HG03565 (cell line): Measurements from ENCODE around the gene OPCML.

Experiments
- ATAC-seq: cut with Tn5 transposase; IDR thresholded peaks from one replicate; pipeline ENCODE4 v1.9.1; 2021; ENCODE audit warnings: mild to moderate bottlenecking, moderate library complexity; ENCODE audit not compliant: unreplicated experiment

Gene OPCML

GRCh38 chr11:133503776-133504175 lies 28.5 kb downstream of the OPCML start:
- no peak for ATAC-seq

DNA sequence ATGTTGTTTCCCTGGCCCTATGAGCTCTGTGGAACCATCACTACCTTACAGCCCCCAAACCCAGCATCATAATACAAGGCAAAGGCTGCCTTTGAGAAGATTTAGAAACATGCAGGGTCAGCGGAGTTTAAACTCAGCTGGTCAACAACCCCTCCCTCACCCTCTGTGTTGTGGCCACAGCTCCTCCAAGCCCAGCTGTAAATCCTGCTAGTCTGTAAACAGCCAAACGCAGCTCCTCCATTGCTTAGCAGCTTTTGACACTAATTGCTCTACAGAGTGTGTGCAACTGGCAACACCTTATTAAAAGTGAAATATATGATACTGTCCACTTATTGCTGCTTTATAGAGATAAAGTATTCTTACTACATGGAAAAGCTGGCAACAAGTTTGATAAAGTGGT lies 29.1 kb downstream of the OPCML start:
- ATAC-seq = no peak

DNA sequence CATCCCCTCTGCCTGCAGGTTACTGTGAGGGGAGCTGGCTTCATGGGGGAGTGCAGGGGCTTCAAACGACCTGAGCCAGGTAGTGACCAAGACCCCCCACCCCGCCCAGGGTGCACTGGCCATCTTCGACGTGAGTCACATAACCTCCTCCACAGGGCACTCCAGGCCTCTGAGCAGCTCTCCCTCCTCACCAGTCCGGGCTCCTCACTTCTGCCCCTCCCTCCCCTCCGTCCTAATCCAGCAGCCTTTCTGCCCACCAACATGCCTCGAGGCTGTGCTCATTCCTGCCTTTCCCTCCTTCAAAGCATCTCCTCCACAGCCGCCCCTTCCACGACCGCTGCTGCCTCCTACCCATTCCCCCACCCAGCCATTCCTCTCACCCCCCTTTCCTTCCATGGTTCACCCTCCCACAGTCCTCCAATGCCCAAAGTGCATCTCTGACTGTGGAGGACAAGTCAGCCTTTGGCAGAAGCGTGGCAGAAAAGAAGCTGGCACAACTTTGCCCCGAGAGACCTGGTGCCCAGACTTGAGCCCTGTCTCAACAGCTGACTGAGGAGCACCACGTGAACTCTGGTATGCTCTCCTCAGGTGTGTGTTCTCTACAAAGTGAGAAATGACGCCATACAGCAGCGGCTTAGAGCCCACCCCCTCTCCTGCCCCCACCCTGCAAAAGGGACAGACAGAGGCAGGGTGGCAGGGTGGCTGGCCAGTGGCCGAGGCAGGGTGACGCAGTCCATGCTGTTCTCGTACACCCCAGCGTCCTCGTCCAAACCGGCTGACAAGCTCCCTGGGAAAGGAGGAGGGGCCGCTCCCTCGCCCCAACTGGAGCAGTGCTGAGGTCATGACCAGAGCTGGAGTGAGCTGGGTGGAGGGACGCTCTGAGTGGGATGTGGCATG lies 30.4 kb downstream of the OPCML start:
- no peak for ATAC-seq

DNA sequence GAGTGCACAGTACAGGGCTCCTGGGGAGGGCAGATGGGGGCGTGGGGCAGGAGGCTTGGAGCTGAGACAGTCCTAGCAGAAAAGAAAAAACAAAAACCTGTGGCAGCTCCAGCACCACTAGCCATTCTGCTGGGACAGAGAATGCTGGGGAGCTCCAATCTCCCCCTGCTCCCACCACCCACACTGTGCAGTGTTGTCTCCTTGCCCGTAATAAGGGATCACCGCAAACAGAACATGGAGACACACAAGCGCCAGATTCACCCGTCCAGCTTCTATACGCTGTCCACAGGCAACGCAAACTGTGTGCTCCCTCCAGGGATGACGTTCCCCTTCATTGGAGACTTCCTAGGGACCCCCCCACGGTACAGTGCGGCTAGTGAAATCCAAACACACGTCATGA lies 31.4 kb downstream of the OPCML start:
- ATAC-seq = no peak

DNA sequence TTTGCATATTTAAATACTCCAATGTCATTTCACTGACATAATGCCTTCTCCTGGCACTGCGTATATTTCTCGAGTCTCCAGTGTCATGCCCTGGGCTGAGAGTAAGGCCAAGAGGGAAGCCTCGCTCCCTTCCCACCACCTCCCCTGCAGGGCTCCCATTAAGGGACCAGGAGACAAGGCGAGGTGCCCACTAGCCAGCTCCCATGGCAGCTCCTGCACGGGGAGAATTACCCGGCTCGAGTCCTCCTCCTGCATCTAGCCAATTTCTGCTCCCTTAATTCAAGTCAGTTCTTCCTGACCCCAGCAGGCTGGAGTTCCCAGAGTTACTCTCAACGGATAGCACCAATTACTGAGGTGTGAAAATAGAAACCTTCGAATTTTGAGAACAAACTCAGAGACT lies 31.9 kb downstream of the OPCML start:
- ATAC-seq = no peak

GRCh38 chr11:133498969-133499368 lies 33.3 kb downstream of the OPCML start:
- no peak for ATAC-seq

- no peak for ATAC-seq
These were observed 34.7 kb downstream of the OPCML start for GRCh38 chr11:133497477-133498140.

DNA sequence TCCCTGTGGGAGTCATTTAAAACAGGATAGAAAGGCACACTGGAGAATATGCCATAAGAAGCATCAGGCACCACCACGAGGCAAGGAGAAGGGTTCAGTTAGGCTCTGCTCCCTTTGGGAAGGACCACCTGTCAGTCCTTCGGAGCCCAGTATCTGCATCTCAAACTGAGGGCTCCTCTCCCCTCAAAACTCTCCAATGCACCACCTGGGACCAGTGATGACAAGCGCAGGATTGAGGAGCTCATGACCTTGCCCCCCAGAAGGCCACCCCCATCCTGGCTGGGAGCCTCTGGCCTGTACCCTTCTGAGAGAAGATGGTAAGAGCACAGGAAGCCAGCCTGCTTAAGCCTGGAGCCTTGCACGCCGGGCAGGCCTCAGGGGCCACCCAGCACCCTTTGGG lies 39.4 kb downstream of the OPCML start:
- no peak for ATAC-seq

DNA sequence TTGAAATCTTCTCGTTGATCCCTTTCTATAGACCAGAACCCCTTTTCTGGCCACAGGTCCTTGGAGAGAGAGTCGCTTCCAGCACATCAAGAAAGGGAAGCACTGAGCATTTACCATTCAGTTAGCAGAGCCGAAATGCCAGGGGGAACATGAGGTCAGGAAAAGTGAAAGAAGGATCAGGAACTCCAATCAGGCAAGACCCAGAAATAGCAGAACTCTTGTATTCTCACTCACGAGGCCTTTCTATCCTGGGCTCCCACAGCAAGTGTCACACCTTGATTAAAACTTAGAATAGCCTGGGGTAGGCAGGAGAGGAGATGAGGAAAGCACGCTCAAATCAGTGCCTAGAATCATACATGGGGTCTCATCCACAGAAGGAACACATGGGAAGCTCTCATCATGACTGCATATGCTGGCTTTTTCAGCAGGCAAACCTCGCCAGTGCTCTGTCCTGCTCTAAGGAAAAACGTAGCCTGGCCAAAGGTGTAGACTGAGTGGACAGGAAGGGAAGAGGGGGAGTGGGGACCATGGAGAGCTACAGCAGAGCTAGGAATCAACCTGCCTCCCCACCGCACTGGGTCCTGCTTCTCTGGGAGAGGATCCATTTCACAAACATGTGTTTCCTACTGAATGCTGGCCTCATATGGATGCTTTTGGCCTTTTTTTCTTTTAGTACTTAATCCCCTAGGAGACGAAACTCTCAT lies 40.5 kb downstream of the OPCML start:
- no peak for ATAC-seq

GRCh38 chr11:133480722-133481121 lies 51.6 kb downstream of the OPCML start:
- ATAC-seq = no peak

GRCh38 chr11:133479209-133479608 lies 53.1 kb downstream of the OPCML start:
- no peak for ATAC-seq

GRCh38 chr11:133477251-133477625 lies 55.1 kb downstream of the OPCML start:
- ATAC-seq = no peak

DNA sequence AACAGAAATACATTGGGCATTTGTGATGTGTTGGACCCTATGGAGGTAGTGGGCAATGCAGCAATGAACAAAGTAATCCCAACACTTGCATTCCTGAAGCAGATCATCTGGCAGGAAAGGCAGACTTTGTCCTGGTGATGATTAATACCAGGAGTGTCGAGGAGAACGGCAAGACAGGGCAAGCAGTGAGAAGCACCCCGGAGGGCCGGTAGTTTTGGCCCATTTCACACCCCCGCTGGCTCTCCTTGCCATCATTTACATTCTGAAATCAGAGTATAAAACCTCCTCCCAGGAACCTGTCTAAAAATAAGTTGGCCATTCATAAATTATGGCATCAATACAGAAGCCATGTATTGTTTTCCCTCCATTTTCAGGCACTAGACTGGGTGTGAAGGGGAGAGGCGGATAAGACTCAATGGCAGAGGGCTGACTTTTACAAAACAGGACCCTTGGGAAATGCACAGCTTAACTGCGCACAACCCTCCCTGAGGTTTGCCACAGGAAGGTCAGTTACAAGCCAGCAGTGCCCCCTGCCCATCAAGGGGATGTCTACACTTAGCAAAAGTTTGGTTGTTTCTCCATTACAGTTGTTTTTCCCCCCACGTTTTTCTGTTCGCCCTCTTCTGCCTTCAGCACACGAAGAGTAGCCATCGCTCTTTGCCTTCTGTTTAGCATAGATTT lies 55.6 kb downstream of the OPCML start:
- no peak for ATAC-seq

DNA sequence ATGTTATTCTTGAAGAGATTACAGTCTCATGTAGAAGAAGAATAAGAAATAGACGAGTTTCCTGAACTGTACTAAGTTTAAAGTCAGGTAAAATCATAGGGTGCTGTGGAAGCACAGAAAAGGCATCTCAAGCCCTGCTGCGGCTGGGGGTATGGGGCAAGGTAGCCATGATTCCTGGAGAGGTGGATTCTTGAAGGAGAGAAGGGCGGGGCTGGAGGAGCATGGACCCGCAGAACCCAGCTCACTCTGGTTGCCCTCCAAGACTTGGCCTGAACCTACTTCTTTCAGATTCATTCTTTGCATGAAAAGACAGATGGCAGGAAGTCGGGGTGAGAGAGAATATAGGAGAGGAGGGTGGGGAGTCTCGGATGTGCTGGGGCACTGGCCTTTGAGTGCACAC lies 57.8 kb downstream of the OPCML start:
- ATAC-seq = no peak

DNA sequence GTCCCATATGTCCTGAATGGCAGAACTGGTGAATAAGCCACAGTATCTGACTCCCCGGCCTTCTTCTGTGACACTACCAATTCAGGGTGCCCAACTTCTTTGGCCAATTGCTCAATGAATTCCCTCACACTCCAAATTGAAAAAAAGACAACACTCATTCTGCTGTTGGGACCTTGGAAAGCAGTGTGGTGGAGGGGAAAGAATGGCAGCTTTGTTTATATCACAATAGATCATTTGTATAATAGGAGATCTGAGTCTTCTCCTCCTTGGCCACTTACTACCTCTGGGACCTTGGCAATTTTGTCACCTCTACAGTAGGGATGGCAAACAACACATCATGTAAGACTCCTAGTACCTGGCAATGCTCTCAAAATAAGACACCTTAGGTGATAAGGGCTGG lies 64.6 kb downstream of the OPCML start:
- ATAC-seq = no peak

- ATAC-seq = no peak
These were observed 89.0 kb downstream of the OPCML start for GRCh38 chr11:133443206-133443747.

GRCh38 chr11:133441964-133442660 lies 90.2 kb downstream of the OPCML start:
- no peak for ATAC-seq

GRCh38 chr11:133425992-133426391 lies 106.3 kb downstream of the OPCML start:
- no peak for ATAC-seq

DNA sequence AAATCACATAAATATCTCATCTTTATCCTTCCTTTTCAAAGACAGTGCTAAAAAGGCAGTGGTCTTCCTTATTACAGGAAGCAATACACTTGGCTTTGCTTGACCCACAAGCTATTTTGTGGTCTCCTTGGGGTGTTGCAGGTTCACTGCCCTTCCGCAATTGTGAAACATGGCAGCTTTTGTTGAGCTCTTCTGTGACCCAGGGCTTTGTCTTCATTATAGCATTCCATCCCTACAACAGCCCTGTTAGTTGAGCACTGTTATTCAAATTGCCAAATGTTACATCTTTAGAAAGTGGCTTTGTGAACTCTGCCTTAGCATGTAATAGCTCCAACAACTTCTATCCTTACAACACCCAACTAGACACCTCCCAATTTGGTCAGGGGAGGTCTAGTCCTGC lies 107.1 kb downstream of the OPCML start:
- ATAC-seq = no peak

DNA sequence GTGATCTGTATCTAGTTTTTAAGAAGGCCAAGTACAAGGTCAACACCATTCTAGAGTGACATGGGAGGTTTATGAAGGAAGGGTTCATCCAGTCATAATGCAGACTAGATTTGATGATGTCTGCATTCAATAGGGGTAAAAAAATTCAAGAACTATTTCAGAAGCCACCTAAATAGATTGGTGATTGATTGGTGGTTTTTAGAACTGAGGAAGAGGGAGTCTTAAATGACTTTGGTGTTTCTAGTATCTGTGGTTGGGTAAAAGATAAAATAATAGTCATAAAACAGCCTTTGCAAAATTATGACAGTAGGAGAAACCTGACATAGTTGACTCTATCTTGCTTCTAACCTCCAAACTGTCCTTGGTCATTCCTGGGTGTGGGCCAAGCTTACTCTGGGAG lies 114.1 kb downstream of the OPCML start:
- no peak for ATAC-seq
